CD1c-positive myeloid dendritic cell (primary cell): ENCODE data around the gene NGF.

Experiments used
- DNase-seq: peaks from one replicate; pipeline ENCODE4 v3.0.0-alpha.2; 2016; ENCODE audit errors: extremely low spot score

The NGF gene

GRCh38 chr1:115283249-115283648 lies 54.8 kb downstream of the NGF start:
- no peak for DNase-seq

GRCh38 chr1:115282807-115283208 lies 55.2 kb downstream of the NGF start:
- DNase-seq: peak; percentile 40

GRCh38 chr1:115281143-115281542 lies 56.9 kb downstream of the NGF start:
- DNase-seq: no peak

- no peak for DNase-seq
These were observed 58.0 kb downstream of the NGF start for GRCh38 chr1:115280064-115280463.

- DNase-seq: no peak
These were observed 59.8 kb downstream of the NGF start for GRCh38 chr1:115278211-115278610.

- DNase-seq: no peak
These were observed 60.8 kb downstream of the NGF start for GRCh38 chr1:115277276-115277675.

GRCh38 chr1:115275216-115275615 lies 62.8 kb downstream of the NGF start:
- DNase-seq: peak; percentile 17

GRCh38 chr1:115274467-115274866 lies 63.6 kb downstream of the NGF start:
- DNase-seq: no peak

- DNase-seq: no peak
These were observed 71.2 kb downstream of the NGF start for GRCh38 chr1:115266729-115267421.

- no peak for DNase-seq
These were observed 73.0 kb downstream of the NGF start for GRCh38 chr1:115265099-115265498.

GRCh38 chr1:115262886-115263285 lies 75.2 kb downstream of the NGF start:
- no peak for DNase-seq

- no peak for DNase-seq
These were observed 76.6 kb downstream of the NGF start for GRCh38 chr1:115261496-115261895.

- DNase-seq: no peak
These were observed 79.7 kb downstream of the NGF start for GRCh38 chr1:115258302-115258866.

GRCh38 chr1:115257591-115257990 lies 80.5 kb downstream of the NGF start:
- DNase-seq: no peak

- DNase-seq: no peak
These were observed 82.9 kb downstream of the NGF start for GRCh38 chr1:115255154-115255553.

GRCh38 chr1:115252585-115252984 lies 85.5 kb downstream of the NGF start:
- no peak for DNase-seq

- DNase-seq: no peak
These were observed 86.2 kb downstream of the NGF start for GRCh38 chr1:115251856-115252255.

- DNase-seq: no peak
These were observed 86.7 kb downstream of the NGF start for GRCh38 chr1:115251340-115251748.

- no peak for DNase-seq
These were observed 91.5 kb downstream of the NGF start for GRCh38 chr1:115246526-115246925.

GRCh38 chr1:115245227-115245626 lies 92.8 kb downstream of the NGF start:
- DNase-seq: no peak

GRCh38 chr1:115242543-115242942 lies 95.5 kb downstream of the NGF start:
- DNase-seq: no peak

GRCh38 chr1:115241309-115241708 lies 96.7 kb downstream of the NGF start:
- no peak for DNase-seq

GRCh38 chr1:115240297-115240696 lies 97.8 kb downstream of the NGF start:
- DNase-seq: no peak

- DNase-seq: no peak
These were observed 98.6 kb downstream of the NGF start for GRCh38 chr1:115239426-115239825.
